ENCODE data around the gene SLC26A1.

The SLC26A1 gene

DNA sequence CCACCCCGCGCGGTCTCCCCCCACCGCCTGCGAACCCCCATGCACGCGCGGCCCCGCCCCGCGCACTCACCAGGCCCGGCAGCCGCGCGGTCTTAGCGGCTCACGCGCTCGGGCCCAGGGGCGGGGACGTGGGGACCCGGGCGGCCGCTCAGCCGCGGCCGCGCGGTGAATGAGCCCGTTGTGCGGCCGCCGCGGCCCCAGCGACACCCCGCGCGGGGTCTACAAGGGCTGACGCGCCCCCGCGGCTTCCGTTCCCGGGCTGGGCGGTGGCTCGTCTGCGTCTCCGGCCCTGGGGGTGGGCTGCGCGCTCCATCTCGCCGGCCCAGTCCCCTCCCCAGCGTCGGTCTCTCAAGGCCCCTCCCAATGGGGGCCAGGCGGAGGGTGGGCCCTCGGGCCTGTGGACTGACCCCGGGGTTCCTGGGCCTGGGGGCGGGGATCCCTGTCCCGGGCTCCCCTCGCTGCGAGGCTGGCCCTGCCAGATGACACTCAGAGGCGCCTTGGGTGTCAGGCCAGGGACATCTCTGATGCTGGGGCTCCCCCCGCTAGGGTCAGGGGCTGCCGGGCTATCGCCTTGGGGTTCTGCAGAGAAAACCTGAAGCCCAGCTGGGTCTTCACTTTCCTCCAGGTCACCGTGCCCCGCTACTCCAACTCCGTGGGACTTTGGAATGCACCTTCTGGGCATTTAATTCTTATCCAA is 4.3 kb upstream of the SLC26A1 start:
- DNase-seq: no peak

GRCh38 chr4:996997-997374 is 3.8 kb upstream of the SLC26A1 start:
- no peak for DNase-seq

DNA sequence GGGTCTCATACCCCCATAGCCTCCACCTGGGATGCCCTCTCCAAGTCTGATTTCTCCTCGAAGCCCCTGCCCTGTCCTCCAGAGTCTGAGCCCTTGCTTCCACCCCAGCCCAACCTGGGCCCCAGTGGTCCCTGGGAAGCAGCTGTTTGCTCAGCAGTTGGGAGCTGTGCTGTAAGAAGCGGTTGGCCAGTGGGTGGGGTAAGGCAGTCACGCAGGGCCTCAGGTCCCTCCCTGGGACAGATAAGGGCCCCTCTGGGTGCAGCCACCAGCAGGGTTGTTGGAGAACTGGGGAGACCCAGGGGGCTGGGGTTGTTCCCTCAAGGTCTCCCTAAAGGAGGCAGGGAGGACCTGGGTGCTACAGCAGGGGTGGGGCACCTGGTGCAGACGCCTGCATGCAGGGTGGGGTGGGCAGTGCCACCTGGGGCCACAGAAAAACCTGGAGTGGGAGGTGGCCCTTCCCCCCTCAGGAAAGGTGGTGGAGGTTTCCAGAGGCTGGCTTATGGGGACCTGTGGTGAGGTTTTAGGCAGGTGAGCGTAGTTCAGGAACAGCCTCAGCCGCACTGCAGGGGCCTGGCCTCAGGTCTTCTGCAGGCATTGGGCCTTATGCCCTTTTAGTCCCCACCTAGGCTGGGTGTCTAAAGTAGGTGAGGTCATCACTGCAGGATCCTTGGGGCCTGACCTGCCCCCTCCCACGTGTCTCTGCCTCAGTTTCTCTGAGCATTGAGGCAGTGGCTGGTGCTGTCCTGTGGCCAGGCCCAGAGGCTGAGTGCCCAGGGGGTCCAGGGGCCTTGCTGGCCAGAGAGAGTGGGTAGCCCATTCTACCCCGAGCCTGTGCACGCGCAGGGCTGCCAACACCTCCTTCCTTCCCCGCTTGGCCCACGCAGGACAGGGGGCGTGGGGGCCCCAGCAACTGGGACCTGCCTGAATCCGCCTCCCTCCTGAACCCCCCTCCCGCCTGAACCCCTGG is 3.1 kb upstream of the SLC26A1 start:
- no peak for DNase-seq

DNA sequence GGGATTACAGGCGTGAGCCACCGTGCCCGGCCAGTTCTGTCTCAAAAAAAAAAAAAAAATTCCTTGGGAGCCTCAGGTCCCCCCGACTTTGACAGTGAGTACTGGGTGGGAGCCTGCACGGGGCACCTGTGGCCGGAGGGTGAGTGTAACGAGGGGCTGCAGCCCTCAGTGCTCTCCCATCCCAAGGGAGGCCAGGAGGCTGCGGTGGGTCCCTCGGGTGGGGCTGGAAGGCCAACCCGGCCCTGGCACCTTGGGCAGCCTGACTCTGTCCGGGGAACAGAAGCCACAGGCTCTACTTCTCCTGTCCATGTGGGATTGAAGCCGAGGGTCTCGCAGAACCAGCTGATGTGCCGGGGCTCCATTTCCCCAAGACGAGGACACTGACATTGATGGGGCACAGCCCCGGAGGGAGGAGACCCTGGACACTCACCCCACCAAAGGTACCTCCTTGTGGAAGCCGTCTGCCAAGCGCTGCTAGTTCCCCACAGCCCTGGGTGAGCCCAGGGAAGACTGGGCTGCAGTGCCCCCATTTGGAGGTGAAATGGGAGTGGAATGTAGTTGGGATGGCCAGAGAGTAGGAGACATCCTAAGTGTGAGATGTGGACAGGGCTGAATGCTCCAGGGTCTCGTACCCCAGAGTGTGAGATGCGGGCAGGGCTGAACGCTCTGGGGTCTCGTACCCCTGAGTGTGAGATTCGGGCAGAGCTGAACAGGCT is 2.3 kb upstream of the SLC26A1 start:
- DNase-seq: no peak

- DNase-seq: no peak
Observed at GRCh38 chr4:992297-993110, 700 bp downstream of the SLC26A1 start.

GRCh38 chr4:991451-992296 is 1.5 kb downstream of the SLC26A1 start:
- no peak for DNase-seq

DNA sequence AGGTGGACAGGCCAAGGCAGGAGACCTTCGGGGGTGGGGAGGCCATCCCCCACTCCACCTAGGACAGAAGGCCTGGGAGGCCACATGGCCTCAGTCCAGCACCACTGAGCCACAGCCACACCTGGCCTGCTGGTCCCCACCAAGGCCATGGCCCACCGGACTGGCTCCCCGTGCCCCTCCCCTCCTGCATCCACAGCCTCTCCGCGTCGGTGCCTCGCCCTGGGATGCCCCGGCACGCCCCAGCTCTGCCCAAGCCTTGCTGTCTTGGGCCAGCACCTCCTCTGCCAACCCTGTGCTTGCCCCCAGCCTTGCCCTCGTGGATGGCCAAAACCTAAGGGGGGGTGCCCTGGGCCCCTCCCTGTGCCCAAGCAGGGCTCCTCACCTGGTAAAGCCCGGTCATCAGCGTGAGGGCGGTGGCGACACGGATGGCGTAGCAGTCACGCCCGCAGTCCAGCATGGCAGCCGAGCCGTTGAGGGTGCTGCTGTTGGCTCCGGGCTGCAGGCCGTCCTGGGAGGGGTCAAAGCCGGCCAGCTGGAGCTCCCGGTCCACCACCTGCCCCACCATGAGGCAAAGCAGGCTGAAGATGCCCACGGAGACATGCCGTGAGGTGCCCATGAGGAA is 2.3 kb downstream of the SLC26A1 start:
- no peak for DNase-seq

DNA sequence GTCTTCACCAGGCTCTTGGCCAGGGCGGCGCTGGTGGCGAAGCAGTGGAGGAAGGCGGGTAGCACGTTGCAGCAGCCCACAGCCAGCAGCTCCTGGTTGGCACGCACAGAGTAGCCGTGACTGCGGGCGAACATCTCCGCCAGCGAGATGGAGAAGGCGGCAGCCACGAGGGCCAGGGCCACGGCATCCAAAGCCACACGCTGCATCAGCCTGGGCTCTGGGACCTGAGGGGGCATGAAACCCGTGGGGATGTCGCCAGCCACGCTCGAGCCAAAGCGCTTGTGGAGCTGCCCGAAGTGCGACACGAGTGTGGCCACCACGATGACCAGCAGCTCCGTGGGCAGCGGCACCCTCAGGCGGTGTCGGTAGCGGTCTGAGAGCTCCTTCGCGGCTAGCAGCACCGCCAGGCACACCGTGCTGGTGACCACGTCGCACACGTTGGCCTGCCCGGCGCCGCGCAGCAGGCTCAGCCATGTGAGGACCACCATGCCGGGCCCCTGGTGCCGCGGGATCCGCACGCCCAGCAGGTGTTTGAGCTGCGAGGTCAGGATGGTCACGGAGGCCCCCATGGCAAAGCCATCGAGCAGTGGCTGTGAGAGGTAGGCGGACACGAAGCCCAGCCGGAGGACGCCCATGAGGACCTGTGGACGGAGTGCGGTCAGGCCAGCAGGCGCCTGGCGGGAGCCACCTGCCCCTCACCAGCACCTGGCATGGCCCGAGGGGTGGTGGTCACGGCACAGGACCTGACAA is 3.3 kb downstream of the SLC26A1 start:
- no peak for DNase-seq

DNA sequence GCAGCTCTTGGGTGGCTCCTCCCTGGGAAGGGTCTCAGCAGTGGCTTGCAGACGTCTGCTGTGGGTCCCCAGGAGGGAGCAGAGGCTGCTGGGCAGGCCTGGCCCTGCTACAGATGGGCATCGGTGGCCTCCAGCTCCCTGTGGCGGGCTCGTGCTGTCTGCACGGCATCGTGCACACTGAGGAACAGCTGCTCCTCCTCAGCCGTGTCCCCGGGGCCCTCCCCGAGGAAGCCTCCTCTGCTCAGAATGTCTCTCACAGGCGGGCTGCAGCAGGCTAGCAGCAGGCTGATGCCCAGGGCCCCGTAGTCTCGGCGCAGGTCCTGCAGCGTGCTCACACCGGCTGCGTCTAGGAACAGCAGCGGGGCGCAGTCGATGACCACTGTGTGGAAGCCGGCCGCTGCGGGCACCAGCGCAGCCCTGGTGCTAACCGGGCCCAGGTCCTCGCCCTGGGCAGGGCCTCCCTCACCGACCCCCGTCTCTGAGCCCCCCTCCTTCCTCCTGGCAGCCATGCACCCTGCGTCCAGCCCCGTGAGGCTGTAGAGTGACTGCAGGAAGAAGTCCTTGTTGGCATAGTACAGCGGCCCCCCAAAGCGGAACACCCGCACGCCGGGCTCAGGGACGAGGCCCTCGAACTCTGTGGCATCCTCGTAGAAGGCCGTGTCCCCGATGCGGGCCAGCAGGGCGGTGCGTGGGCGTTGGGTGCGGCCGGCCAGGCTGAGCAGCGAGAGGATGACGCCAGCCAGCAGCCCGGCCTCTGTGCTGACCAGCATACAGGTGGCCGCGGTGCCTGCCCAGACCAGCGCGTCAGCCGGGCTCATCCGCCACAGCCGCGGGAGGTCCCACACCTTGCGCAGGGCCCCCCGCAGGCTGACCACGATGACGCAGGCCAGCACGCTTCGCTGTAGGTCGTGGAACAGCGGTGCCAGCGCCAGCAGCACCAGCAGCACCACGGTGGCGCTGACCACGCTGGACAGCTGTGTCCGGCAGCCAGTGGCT is 4.2 kb downstream of the SLC26A1 start:
- no peak for DNase-seq

GRCh38 chr4:987624-988513 is 5.3 kb downstream of the SLC26A1 start:
- DNase-seq: no peak

GRCh38 chr4:986879-987623 is 6.2 kb downstream of the SLC26A1 start, which contains the start of gene IDUA:
IDUA (plus strand) TSS chr4:987044; CDS start chr4:987085, 41 bp downstream.
- peak; percentile 37 for DNase-seq

- DNase-seq: peak; percentile 14
Observed at GRCh38 chr4:986428-986878, 6.8 kb downstream of the SLC26A1 start.

GRCh38 chr4:985123-985830 is 7.9 kb downstream of the SLC26A1 start:
- DNase-seq: no peak

DNA sequence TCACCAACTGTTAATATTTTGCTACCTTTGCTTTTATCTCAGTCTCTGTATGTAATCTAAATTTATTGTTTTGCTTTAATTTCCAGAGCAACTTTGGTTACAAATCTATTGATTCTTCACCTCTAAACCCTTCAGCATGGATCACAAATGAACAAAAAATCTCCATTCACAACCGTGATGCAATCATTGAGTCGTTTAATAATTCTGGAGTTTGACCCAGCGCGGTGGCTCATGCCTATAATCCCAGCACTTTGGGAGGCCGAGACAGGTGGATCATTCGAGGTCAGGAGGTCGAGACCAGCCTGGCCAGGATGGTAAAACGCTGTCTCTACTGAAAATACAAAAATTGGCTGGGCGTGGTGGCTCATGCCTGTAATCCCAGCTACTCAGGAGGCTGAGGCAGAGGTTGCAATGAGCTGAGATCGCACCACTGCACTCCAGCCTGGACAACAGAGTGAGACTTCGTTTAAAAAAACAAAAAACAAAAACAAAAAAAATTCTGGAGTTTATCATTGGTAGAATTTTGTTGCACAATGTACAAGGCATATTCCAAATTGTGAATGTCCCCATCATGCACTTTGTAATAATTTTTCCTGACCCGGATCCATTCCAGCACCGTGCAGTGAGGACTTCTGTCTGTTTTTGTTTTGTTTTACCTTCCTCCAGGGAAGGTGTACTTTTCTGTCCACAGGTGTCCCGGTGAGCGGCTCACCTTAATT is 8.7 kb downstream of the SLC26A1 start:
- DNase-seq: no peak

- DNase-seq: no peak
Observed at GRCh38 chr4:982814-983213, 10.4 kb downstream of the SLC26A1 start.

- no peak for DNase-seq
Observed at GRCh38 chr4:982291-982690, 10.9 kb downstream of the SLC26A1 start.
